ENCODE data around the gene DAB2.

The DAB2 gene

GRCh38 chr5:39461007-39461682 is 36.4 kb upstream of the DAB2 start:
- no peak overlapping the region for H3K4me3 ChIP-seq (ENCODE audit: low read depth, low read length)
- no peaks in the 10 kb centered on the region for H3K9me3 ChIP-seq (ENCODE audit: control insufficient read depth, insufficient read depth, low read length)
- no peaks in the 10 kb centered on the region for H3K36me3 ChIP-seq (ENCODE audit: control insufficient read depth, insufficient read depth, low read length)
- H3K9ac ChIP-seq (ENCODE audit: low read depth, low read length), result no peak overlapping the region
- H3K4me1 ChIP-seq (ENCODE audit: control insufficient read depth, insufficient read depth, low read length), result no peaks in the 10 kb centered on the region
- peaks cover 24% of the 10 kb centered on the region for H3K27me3 ChIP-seq (ENCODE audit: control insufficient read depth, insufficient read depth, low read length)

- H3K4me3 ChIP-seq (ENCODE audit: low read depth, low read length), result no peak overlapping the region
- peaks cover 24% of the 10 kb centered on the region for H3K27me3 ChIP-seq (ENCODE audit: control insufficient read depth, insufficient read depth, low read length)
- no peaks in the 10 kb centered on the region for H3K36me3 ChIP-seq (ENCODE audit: control insufficient read depth, insufficient read depth, low read length)
- H3K9me3 ChIP-seq (ENCODE audit: control insufficient read depth, insufficient read depth, low read length), result no peaks in the 10 kb centered on the region
- no peaks in the 10 kb centered on the region for H3K4me1 ChIP-seq (ENCODE audit: control insufficient read depth, insufficient read depth, low read length)
- no peak overlapping the region for H3K9ac ChIP-seq (ENCODE audit: low read depth, low read length)
Observed at GRCh38 chr5:39459907-39460306, 35.1 kb upstream of the DAB2 start.

- Histone ChIP-seq H3K36me3 (ENCODE audit: control insufficient read depth, insufficient read depth, low read length) (no peaks in the 10 kb centered on the region), H3K27me3 (ENCODE audit: control insufficient read depth, insufficient read depth, low read length) (peaks cover 19% of the 10 kb centered on the region), H3K4me3 (ENCODE audit: low read depth, low read length) (no peak overlapping the region), H3K9ac (ENCODE audit: low read depth, low read length) (no peak overlapping the region), H3K4me1 (ENCODE audit: control insufficient read depth, insufficient read depth, low read length) (no peaks in the 10 kb centered on the region), H3K9me3 (ENCODE audit: control insufficient read depth, insufficient read depth, low read length) (no peaks in the 10 kb centered on the region)
Observed at GRCh38 chr5:39459071-39459470, 34.3 kb upstream of the DAB2 start.

GRCh38 chr5:39455645-39456044 is 30.9 kb upstream of the DAB2 start:
- H3K4me3 ChIP-seq (ENCODE audit: low read depth, low read length), result no peak overlapping the region
- H3K36me3 ChIP-seq (ENCODE audit: control insufficient read depth, insufficient read depth, low read length), result no peaks in the 10 kb centered on the region
- no peaks in the 10 kb centered on the region for H3K4me1 ChIP-seq (ENCODE audit: control insufficient read depth, insufficient read depth, low read length)
- H3K27me3 ChIP-seq (ENCODE audit: control insufficient read depth, insufficient read depth, low read length), result no peaks in the 10 kb centered on the region
- H3K9me3 ChIP-seq (ENCODE audit: control insufficient read depth, insufficient read depth, low read length), result no peaks in the 10 kb centered on the region
- no peak overlapping the region for H3K9ac ChIP-seq (ENCODE audit: low read depth, low read length)

- H3K27me3 ChIP-seq (ENCODE audit: control insufficient read depth, insufficient read depth, low read length), result no peaks in the 10 kb centered on the region
- H3K4me1 ChIP-seq (ENCODE audit: control insufficient read depth, insufficient read depth, low read length), result no peaks in the 10 kb centered on the region
- H3K4me3 ChIP-seq (ENCODE audit: low read depth, low read length), result no peak overlapping the region
- no peaks in the 10 kb centered on the region for H3K36me3 ChIP-seq (ENCODE audit: control insufficient read depth, insufficient read depth, low read length)
- H3K9ac ChIP-seq (ENCODE audit: low read depth, low read length), result no peak overlapping the region
- H3K9me3 ChIP-seq (ENCODE audit: control insufficient read depth, insufficient read depth, low read length), result no peaks in the 10 kb centered on the region
Observed at GRCh38 chr5:39453606-39454005, 28.8 kb upstream of the DAB2 start.

- Histone ChIP-seq H3K9me3 (ENCODE audit: control insufficient read depth, insufficient read depth, low read length) (no peaks in the 10 kb centered on the region), H3K4me3 (ENCODE audit: low read depth, low read length) (no peak overlapping the region), H3K9ac (ENCODE audit: low read depth, low read length) (no peak overlapping the region), H3K27me3 (ENCODE audit: control insufficient read depth, insufficient read depth, low read length) (no peaks in the 10 kb centered on the region), H3K4me1 (ENCODE audit: control insufficient read depth, insufficient read depth, low read length) (no peaks in the 10 kb centered on the region), H3K36me3 (ENCODE audit: control insufficient read depth, insufficient read depth, low read length) (no peaks in the 10 kb centered on the region)
Observed at GRCh38 chr5:39452846-39453245, 28.1 kb upstream of the DAB2 start.

GRCh38 chr5:39451276-39451941 is 26.6 kb upstream of the DAB2 start:
- Histone ChIP-seq H3K36me3 (ENCODE audit: control insufficient read depth, insufficient read depth, low read length) (no peaks in the 10 kb centered on the region), H3K4me1 (ENCODE audit: control insufficient read depth, insufficient read depth, low read length) (no peaks in the 10 kb centered on the region), H3K9ac (ENCODE audit: low read depth, low read length) (no peak overlapping the region), H3K4me3 (ENCODE audit: low read depth, low read length) (no peak overlapping the region), H3K9me3 (ENCODE audit: control insufficient read depth, insufficient read depth, low read length) (no peaks in the 10 kb centered on the region), H3K27me3 (ENCODE audit: control insufficient read depth, insufficient read depth, low read length) (no peaks in the 10 kb centered on the region)

- no peak overlapping the region for H3K4me3 ChIP-seq (ENCODE audit: low read depth, low read length)
- no peaks in the 10 kb centered on the region for H3K36me3 ChIP-seq (ENCODE audit: control insufficient read depth, insufficient read depth, low read length)
- no peaks in the 10 kb centered on the region for H3K4me1 ChIP-seq (ENCODE audit: control insufficient read depth, insufficient read depth, low read length)
- H3K9ac ChIP-seq (ENCODE audit: low read depth, low read length), result no peak overlapping the region
- H3K27me3 ChIP-seq (ENCODE audit: control insufficient read depth, insufficient read depth, low read length), result no peaks in the 10 kb centered on the region
- H3K9me3 ChIP-seq (ENCODE audit: control insufficient read depth, insufficient read depth, low read length), result no peaks in the 10 kb centered on the region
Observed at GRCh38 chr5:39450487-39450886, 25.7 kb upstream of the DAB2 start.

- Histone ChIP-seq H3K9ac (ENCODE audit: low read depth, low read length) (no peak overlapping the region), H3K4me3 (ENCODE audit: low read depth, low read length) (no peak overlapping the region), H3K9me3 (ENCODE audit: control insufficient read depth, insufficient read depth, low read length) (no peaks in the 10 kb centered on the region), H3K27me3 (ENCODE audit: control insufficient read depth, insufficient read depth, low read length) (no peaks in the 10 kb centered on the region), H3K36me3 (ENCODE audit: control insufficient read depth, insufficient read depth, low read length) (no peaks in the 10 kb centered on the region), H3K4me1 (ENCODE audit: control insufficient read depth, insufficient read depth, low read length) (no peaks in the 10 kb centered on the region)
Observed at GRCh38 chr5:39449591-39449990, 24.8 kb upstream of the DAB2 start.

GRCh38 chr5:39448506-39449128 is 23.8 kb upstream of the DAB2 start:
- Histone ChIP-seq H3K9ac (ENCODE audit: low read depth, low read length) (no peak overlapping the region), H3K4me3 (ENCODE audit: low read depth, low read length) (no peak overlapping the region), H3K36me3 (ENCODE audit: control insufficient read depth, insufficient read depth, low read length) (no peaks in the 10 kb centered on the region), H3K27me3 (ENCODE audit: control insufficient read depth, insufficient read depth, low read length) (no peaks in the 10 kb centered on the region), H3K9me3 (ENCODE audit: control insufficient read depth, insufficient read depth, low read length) (no peaks in the 10 kb centered on the region), H3K4me1 (ENCODE audit: control insufficient read depth, insufficient read depth, low read length) (no peaks in the 10 kb centered on the region)

- H3K36me3 ChIP-seq (ENCODE audit: control insufficient read depth, insufficient read depth, low read length), result no peaks in the 10 kb centered on the region
- no peaks in the 10 kb centered on the region for H3K27me3 ChIP-seq (ENCODE audit: control insufficient read depth, insufficient read depth, low read length)
- no peak overlapping the region for H3K4me3 ChIP-seq (ENCODE audit: low read depth, low read length)
- H3K9me3 ChIP-seq (ENCODE audit: control insufficient read depth, insufficient read depth, low read length), result no peaks in the 10 kb centered on the region
- no peak overlapping the region for H3K9ac ChIP-seq (ENCODE audit: low read depth, low read length)
- no peaks in the 10 kb centered on the region for H3K4me1 ChIP-seq (ENCODE audit: control insufficient read depth, insufficient read depth, low read length)
Observed at GRCh38 chr5:39447968-39448367, 23.2 kb upstream of the DAB2 start.

- Histone ChIP-seq H3K27me3 (ENCODE audit: control insufficient read depth, insufficient read depth, low read length) (no peaks in the 10 kb centered on the region), H3K4me3 (ENCODE audit: low read depth, low read length) (no peak overlapping the region), H3K36me3 (ENCODE audit: control insufficient read depth, insufficient read depth, low read length) (no peaks in the 10 kb centered on the region), H3K9ac (ENCODE audit: low read depth, low read length) (no peak overlapping the region), H3K9me3 (ENCODE audit: control insufficient read depth, insufficient read depth, low read length) (no peaks in the 10 kb centered on the region), H3K4me1 (ENCODE audit: control insufficient read depth, insufficient read depth, low read length) (no peaks in the 10 kb centered on the region)
Observed at GRCh38 chr5:39447059-39447458, 22.3 kb upstream of the DAB2 start.

Measured in iPS-15b (cell line).